ENCODE results near the gene MYO1B. TPM values are rescaled to one million over a fixed set of nuclear protein-coding genes. Genes with fewer than 3 reads are reported as not detected.
A peak's percentile ranks its signal among the peaks of the same experiment; 100 is the strongest.

MYO1B gene
- total RNA-seq, 1 donor from 2014 or later: 16.2 TPM

DNA sequence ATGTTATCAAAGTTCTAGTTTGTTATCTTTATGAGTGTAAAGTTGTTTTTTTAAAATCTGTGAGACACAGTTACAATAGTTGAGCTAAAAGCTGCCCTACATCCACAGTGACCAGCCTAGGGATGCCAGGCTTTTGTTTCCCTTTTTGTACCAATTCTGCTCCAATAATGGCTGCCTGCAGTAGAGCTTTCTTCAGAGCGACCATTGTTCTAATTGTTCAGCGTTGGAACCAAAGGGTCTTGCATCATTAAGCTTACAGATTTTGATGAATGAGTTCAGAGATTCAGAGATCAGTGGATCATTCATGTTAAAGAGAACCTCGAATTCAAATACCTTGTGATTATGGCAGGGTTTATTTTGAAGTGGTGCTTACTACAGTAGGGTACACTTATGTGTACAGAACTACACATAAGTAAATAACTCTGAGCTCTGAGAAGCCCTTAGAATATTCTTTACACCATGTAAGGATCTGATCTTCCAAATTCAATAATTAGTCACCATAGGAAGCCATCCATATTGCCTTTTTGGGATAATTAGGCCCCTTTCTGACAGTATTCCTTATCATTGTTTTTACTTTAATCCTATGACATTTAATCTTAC is 157.9 kb downstream of the MYO1B start:
- Histone ChIP-seq H3K9me3 (replicated peaks) (no peaks in the 10 kb centered on the region), H3K4me3 (no peak overlapping the region), H3K36me3 (peaks cover 40% of the 10 kb centered on the region), H3K27ac (replicated peaks) (no peak overlapping the region), H3K27me3 (ENCODE audit: low read depth) (no peaks in the 10 kb centered on the region), H3K4me1 (no peaks in the 10 kb centered on the region)
- TF ChIP-seq CTCF (IDR thresholded peaks at IDR 0.05; ENCODE audit: borderline replicate concordance): no peak
- DNase-seq: no peak
- intact Hi-C loops (cut with micrococcal nuclease): no loop called here

GRCh38 chr2:191404568-191404991 is 159.4 kb downstream of the MYO1B start:
- intact Hi-C loops (cut with micrococcal nuclease): no loop called here
- peaks cover 55% of the 10 kb centered on the region for H3K36me3 ChIP-seq
- H3K4me1 ChIP-seq: no peaks in the 10 kb centered on the region
- no peaks in the 10 kb centered on the region for H3K27me3 ChIP-seq (ENCODE audit: low read depth)
- H3K9me3 ChIP-seq (replicated peaks): no peaks in the 10 kb centered on the region
- no peak for DNase-seq
- H3K27ac ChIP-seq (replicated peaks): no peak overlapping the region
- TF ChIP-seq CTCF (IDR thresholded peaks at IDR 0.05; ENCODE audit: borderline replicate concordance): no peak
- H3K4me3 ChIP-seq: no peak overlapping the region

GRCh38 chr2:191405546-191405945 is 160.3 kb downstream of the MYO1B start:
- Histone ChIP-seq H3K36me3 (peaks cover 55% of the 10 kb centered on the region), H3K4me1 (peaks cover 8% of the 10 kb centered on the region), H3K9me3 (replicated peaks) (no peaks in the 10 kb centered on the region), H3K27me3 (ENCODE audit: low read depth) (no peaks in the 10 kb centered on the region), H3K4me3 (no peak overlapping the region), H3K27ac (replicated peaks) (no peak overlapping the region)
- intact Hi-C loops (cut with micrococcal nuclease): no loop called here
- no peak for DNase-seq
- TF ChIP-seq CTCF (IDR thresholded peaks at IDR 0.05; ENCODE audit: borderline replicate concordance): no peak

DNA sequence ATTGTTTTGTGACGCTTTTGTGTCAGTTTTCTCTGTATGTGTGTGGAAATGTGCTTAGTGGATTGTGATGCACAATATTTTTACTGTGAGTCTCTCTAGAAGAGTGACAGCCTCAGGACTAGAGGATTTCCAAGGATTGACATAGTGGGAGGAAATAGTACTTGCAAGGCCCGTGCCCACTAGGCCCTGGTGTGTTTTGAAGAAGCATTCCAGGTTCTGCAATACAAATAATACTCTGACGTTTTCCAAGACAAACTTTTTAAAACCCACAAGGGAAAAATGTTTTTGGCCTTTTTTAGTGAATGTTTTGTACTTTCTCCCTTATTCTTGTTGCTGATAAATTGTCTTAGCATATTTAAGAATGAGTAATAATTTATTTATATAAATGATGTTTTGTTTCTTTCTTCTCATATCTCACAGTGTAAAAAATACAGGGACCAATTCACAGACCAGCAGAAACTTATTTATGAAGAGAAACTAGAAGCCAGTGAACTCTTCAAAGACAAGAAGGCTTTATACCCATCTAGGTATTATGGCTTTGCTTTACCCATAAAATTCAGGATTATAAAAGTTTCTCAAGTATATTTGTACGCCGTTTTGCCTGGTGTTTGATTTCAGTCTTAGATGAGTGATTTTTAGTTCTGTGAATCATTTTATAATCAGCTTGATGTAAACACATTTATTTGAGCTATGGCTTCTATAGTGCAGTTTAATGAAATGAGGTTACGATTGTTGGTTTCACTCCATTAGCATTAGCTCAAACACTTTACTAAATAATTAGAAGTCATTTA is 165.6 kb downstream of the MYO1B start:
- H3K27me3 ChIP-seq (ENCODE audit: low read depth): no peaks in the 10 kb centered on the region
- peaks cover 54% of the 10 kb centered on the region for H3K36me3 ChIP-seq
- intact Hi-C loops (cut with micrococcal nuclease): no loop called here
- no peaks in the 10 kb centered on the region for H3K9me3 ChIP-seq (replicated peaks)
- TF ChIP-seq CTCF (IDR thresholded peaks at IDR 0.05; ENCODE audit: borderline replicate concordance): no peak
- peaks cover 15% of the 10 kb centered on the region for H3K4me1 ChIP-seq
- DNase-seq: no peak
- H3K4me3 ChIP-seq: no peak overlapping the region
- H3K27ac ChIP-seq (replicated peaks): peak overlapping the region; percentile 36

DNA sequence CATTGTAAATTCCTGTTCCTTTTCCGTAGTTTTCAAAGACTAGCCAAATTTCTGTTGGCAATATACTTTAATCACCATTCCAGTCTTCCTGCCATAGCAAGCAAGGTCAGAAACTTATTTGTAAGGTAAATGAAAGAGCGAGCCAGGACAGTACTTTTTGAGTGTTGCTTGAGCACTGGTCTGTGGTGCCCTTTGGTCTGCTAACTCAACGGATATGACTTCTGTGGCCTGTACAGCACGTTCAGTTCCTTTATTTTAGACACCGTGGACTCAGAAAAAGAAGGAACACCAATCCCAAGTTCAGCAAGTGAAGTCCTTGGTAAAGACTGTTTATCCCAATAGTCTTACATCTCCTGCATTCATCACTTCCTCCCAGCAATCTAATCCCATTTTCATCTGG is 166.3 kb downstream of the MYO1B start:
- no peaks in the 10 kb centered on the region for H3K9me3 ChIP-seq (replicated peaks)
- intact Hi-C loops (cut with micrococcal nuclease): no loop called here
- H3K27me3 ChIP-seq (ENCODE audit: low read depth): no peaks in the 10 kb centered on the region
- no peak for TF ChIP-seq CTCF (IDR thresholded peaks at IDR 0.05; ENCODE audit: borderline replicate concordance)
- DNase-seq: no peak
- peaks cover 58% of the 10 kb centered on the region for H3K36me3 ChIP-seq
- H3K4me1 ChIP-seq: peaks cover 15% of the 10 kb centered on the region
- peak overlapping the region; percentile 36 for H3K27ac ChIP-seq (replicated peaks)
- H3K4me3 ChIP-seq: no peak overlapping the region
